ENCODE data around the gene CADM1.

Gene CADM1

GRCh38 chr11:115393950-115394349 is 110.3 kb downstream of the CADM1 start:
- DNase-seq: no peak

DNA sequence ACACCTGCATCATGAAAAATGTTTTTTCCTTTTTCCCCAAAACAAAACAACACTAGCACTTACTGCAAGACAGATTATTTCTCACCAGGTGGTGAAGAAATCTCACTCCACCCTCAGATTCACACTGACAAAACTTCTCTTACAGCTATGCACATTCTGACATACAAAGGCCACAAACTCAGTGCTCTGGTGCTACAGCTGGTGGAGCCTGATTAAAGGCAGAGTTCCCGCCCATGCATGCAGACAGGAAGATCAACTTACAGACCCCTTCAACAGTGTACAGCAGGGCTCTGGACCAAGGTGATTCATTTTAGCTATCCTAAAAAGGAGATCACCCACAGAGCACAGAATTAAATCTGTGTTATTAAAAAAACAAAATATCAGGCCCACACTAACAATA is 112.6 kb downstream of the CADM1 start:
- no peak for DNase-seq

GRCh38 chr11:115391160-115391559 is 113.1 kb downstream of the CADM1 start:
- no peak for DNase-seq

GRCh38 chr11:115390441-115390840 is 113.8 kb downstream of the CADM1 start:
- DNase-seq: no peak

- DNase-seq: no peak
These were observed 114.4 kb downstream of the CADM1 start for GRCh38 chr11:115389790-115390189.

DNA sequence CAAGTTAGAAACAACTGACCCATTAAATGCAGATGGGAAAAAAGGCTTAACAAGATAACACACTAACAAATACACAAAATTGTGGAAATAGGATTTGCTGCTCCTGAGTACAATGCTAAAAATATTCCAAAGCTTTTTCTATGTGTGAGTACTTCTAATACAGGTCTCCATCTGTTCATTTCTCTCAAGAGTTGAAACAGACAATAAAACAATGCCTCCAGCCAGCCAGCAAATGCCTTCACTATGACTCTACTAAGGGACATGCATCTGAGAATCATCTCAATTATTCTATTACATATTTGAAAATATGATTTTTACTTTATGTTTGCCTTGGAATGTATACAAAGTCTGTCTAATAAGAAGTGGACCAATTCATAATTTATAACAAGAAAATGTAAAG is 119.0 kb downstream of the CADM1 start:
- no peak for DNase-seq

GRCh38 chr11:115384236-115384635 is 120.0 kb downstream of the CADM1 start:
- DNase-seq: no peak

- DNase-seq: no peak
These were observed 120.8 kb downstream of the CADM1 start for GRCh38 chr11:115383431-115383830.

DNA sequence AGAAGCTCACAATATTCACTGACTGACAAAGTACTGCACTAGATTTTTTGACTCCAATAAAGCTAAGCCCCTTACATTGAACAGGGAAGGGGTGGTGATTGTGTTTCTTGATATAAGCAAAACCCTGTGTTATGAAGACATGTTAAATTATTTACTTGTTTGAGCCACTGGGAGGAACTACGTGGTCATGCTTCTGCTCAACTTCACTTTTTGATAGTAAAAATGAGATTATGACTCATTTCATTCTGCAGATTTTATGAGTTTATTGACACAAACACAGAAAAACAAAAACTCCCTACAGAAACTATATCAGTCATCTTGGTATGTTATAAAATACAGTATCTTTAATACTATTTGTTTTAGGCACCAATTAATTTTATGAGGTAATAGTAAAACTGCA is 124.7 kb downstream of the CADM1 start:
- DNase-seq: no peak

DNA sequence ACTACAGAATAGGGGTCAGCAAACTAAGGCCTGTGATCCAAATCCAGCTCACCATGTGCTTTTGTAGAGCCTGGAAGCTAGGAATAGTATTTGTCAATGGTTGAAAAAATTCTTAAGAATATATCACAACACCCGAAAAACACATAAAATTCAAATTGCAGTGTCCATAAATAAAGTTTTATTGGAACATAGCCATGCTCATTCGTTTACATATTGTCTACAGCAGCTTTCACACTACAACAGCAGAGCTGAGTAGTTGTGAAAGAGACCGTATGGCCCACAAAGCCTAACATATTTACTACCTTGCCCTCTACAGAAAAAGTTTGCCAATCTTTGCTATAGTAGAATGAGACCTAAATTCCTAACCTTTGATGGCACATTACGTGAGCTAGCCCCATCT is 125.7 kb downstream of the CADM1 start:
- no peak for DNase-seq

- no peak for DNase-seq
These were observed 126.3 kb downstream of the CADM1 start for GRCh38 chr11:115377882-115378296.

GRCh38 chr11:115368616-115369015 is 135.6 kb downstream of the CADM1 start:
- DNase-seq: no peak

DNA sequence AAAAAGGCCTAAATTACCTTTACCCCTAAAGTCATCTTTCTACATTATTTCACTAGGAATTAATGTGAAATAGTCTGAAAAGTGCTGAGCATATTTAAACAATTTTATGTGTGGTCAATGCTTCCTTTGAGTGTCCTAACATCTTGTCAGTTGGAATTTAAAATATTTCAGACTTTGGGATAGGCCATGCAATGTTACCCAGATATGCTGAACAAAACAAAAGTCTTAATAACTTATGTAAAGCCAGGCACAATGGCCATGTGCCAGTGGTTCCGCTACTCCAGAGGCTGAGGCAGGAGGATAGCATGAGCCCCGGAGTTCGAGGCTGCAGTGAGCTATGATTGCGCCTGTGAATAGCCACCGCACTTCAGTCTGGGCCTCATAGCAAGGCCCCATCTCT is 137.4 kb downstream of the CADM1 start:
- no peak for DNase-seq

GRCh38 chr11:115365907-115366306 is 138.3 kb downstream of the CADM1 start:
- no peak for DNase-seq

- DNase-seq: no peak
These were observed 139.3 kb downstream of the CADM1 start for GRCh38 chr11:115364896-115365295.

- DNase-seq: no peak
These were observed 140.3 kb downstream of the CADM1 start for GRCh38 chr11:115363921-115364320.

DNA sequence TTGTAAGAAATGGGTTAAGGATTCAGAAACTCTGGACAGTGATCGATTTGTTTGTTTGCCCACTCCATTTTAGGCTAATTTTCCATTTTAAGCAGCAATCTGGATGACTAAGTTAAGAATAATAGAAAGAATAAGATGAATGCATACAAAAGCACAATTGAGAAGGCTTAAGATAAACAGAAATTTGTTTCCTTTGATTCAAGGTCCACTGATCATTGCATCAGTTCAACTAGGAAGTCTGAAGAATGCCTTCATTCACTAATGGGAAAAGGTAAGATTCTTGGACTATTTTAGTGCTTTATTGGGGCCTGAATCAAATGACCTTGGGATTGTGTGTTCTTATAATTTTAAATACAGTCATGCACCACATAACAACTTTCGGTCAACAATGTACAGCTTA is 140.8 kb downstream of the CADM1 start:
- DNase-seq: no peak

DNA sequence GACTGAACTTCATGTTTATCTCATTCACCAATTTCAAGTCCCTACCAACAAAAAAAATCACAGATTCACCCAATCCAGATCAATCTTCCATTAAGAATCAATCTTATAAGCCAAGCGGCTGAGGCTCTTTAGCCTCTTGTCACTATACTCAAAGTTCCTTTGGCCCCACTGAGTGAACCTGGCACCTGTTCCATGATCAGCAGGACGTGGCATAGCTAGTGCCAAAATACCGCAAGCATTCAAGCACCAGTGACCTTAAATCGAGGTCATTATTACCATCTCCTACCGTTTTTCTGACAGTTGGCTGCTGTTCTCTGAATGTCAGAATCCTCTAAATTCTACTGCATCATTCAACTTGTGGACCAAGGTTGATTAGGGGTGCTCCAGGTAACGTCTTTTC is 141.2 kb downstream of the CADM1 start:
- no peak for DNase-seq

DNA sequence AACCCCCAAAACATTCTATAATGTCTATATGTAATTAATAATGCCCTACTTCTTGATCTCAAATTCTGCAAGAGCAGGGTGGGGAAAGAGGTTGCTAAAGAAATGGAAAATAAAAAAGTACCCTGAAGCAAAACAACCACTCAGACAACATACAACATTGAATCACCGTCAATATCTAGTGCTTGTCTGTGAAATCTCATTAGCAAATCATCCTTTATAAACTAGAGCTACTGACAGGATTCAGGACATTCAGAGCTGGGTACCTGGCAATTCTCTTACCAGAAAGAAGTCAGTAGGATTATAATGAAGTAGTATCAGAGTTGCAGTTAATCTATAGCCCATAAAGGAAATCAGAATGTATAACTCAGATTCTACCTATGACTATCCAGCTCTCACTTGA is 143.2 kb downstream of the CADM1 start:
- no peak for DNase-seq

DNA sequence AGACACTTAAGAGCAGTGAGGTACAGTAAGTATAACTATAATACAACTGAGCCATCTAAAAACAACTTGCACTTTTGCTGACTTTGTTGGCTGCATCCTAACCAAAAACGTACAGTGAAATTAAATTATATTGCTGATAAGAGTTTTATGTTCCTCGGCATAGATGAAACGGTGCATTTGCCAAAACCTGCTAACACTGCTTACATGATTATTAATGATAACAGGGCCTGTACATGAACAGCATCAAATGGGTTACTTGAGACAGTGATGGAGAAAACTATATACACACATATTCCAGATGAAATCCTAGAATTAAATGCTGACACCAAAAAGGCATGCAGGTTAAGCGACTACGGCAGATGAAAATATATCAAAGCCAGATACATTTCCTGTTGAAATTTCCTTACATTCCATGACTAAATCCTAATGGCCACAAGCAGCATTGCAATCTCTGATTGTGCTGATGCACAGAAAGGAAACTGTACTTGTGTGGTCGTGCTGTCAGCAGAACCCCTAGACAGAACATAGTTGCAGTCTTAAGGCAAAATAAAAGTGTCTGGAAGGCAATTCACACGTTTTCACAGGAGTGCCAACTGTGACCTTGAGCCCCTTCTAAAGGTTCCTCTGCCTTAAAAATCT is 143.9 kb downstream of the CADM1 start:
- no peak for DNase-seq

DNA sequence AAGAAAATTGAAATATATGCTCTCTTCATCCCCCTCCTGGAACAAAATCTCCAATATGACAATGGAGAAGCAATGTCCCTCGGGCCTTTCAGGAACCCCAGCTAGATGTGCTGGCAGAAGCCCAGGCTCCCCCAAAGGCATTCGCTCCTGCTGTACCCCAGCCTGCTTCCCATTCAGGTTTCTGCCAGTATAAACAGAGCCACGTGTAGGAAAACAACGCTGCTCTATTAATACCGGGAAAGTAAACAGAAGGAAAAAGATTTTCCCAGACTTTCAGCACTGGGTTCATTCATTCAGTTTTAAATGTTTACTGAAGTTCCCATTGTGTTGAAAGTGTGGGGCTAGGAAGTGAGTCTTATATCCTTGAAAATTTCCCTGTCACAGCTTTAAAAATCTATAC is 147.1 kb downstream of the CADM1 start:
- DNase-seq: no peak

GRCh38 chr11:115352805-115353485 is 151.3 kb downstream of the CADM1 start:
- DNase-seq: no peak

- no peak for DNase-seq
These were observed 154.7 kb downstream of the CADM1 start for GRCh38 chr11:115349335-115350017.

DNA sequence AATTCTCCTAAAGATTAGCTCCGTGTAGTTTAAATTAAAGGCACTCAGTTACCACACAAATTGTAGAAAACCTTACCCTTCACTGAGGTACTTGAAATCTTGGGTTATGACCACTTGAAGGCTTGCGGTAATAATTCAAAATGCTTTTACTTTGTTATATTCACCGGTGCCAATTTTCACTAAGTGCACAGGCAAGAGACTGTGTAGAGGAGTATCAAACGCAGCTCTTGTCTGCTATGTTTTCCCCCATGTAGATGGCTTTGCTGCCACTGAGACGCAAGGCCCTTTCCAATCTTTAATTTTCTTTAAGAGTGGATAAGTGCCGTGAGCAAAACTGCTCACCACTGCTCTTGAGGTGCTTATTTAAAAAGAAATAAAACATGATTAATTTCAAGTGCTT is 155.8 kb downstream of the CADM1 start:
- no peak for DNase-seq
